Esophagus muscularis mucosa (tissue), 4 donors: ENCODE results near the gene DOCK4. TPM values are rescaled to one million over a fixed set of nuclear protein-coding genes. Genes with fewer than 3 reads are reported as not detected.

Source experiments
- DNase-seq: peaks from one replicate; pipeline ENCODE4 v3.0.0-alpha.2; 2017; ENCODE audit errors: extremely low spot score
- H3K27ac ChIP-seq, 4 donors: fragments of 200-600 bp; sonication (generic); replicated peaks in 1 of 4; 1 replicate in 3 of 4; 2 replicates in 1 of 4; pipeline ENCODE4 v1.5.1; 2016 to 2019; ENCODE audit warnings: mild to moderate bottlenecking in 1 of 4
- H3K27me3 ChIP-seq, 4 donors: fragments of 200-600 bp; sonication (generic); one replicate each; pipeline versions ENCODE4 v1.5.1 to v1.6.0; 2016 to 2019
- H3K36me3 ChIP-seq, 4 donors: fragments of 200-600 bp; sonication (generic); one replicate each; pipeline ENCODE4 v1.5.1; 2016 to 2019
- H3K4me1 ChIP-seq, 4 donors: fragments of 200-600 bp; sonication (generic); one replicate each; pipeline ENCODE4 v1.5.1; 2016 to 2019
- H3K4me3 ChIP-seq, 4 donors: fragments of 200-600 bp; sonication (generic); 1 replicate in 2 of 4; 2 replicates in 2 of 4; pipeline ENCODE4 v1.5.1; 2016 to 2019; ENCODE audit warnings: mild to moderate bottlenecking in 4 of 4, moderate library complexity in 1 of 4
- H3K9me3 ChIP-seq, 4 donors: fragments of 200-600 bp; sonication (generic); 1 replicate in 3 of 4; 2 replicates in 1 of 4; pipeline ENCODE4 v1.5.1; 2016 to 2019
- CTCF ChIP-seq, 3 experiments: fragments of 200-600 bp in 2 of 3; fragments of 450-650 bp in 1 of 3; sonication (generic) in 2 of 3; IDR thresholded peaks; one replicate each; pipeline ENCODE4 v1.5.1; 2017 to 2019; ENCODE audit warnings: antibody characterized with exemption in 3 of 3, mild to moderate bottlenecking in 2 of 3, moderate library complexity in 1 of 3
- EP300 ChIP-seq: sonication (generic); formaldehyde crosslinking; IDR thresholded peaks from one replicate; pipeline ENCODE4 v1.6.1; 2017; ENCODE audit warnings: antibody characterized with exemption
- POLR2A ChIP-seq: fragments of 450-650 bp; IDR thresholded peaks from one replicate; pipeline ENCODE4 v1.6.1; 2017; ENCODE audit warnings: antibody characterized with exemption, moderate library complexity, mild to moderate bottlenecking, low read depth
- POLR2AphosphoS5 ChIP-seq, 2 donors: sonication (generic); formaldehyde crosslinking; IDR thresholded peaks; one replicate each; pipeline ENCODE4 v1.6.1; 2017; ENCODE audit warnings: antibody characterized with exemption in 2 of 2
- WGBS: methylation state at CpG from one replicate; pipeline ENCODE4 v1.1.5; 2018; 5-methylcytosine and 5-hydroxymethylcytosine counted together
- intact Hi-C: fragments of 100-400 bp; cut with DNase I; formaldehyde crosslinking; loops from one replicate; pipeline ENCODE4 v1.15.1; 2023
- total RNA-seq, 4 donors: library from RNA; depleted of rRNA; stranded (reverse); fragments of >200 nt; gene quantifications; one replicate each; pipeline versions ENCODE4 v1.1.0 to v1.2.1, GENCODE V29; 2016

The DOCK4 gene
- total RNA-seq, 4 donors from 2014 or later = 14.0 to 25.3 (median 18.8) TPM

- intact Hi-C loops = no loop called here
Measured at GRCh38 chr7:111821046-111821445, 385.2 kb downstream of the DOCK4 start.

GRCh38 chr7:111820621-111821020, 385.6 kb downstream of the DOCK4 start:
- intact Hi-C loops = no loop called here
- no peak for DNase-seq
- no peaks in the 10 kb centered on the region for H3K27me3 ChIP-seq
- H3K4me3 ChIP-seq = no peak overlapping the region
- WGBS = 92% methylated on average over 2 of the region's 2 CpGs
- no peak for TF ChIP-seq EP300
- TF ChIP-seq POLR2A = no peak
- no peak for TF ChIP-seq POLR2AphosphoS5 (IDR thresholded peaks at IDR 0.05)
- no peak overlapping the region for H3K27ac ChIP-seq
- no peaks in the 10 kb centered on the region for H3K4me1 ChIP-seq
- peaks cover 0 to 27% (median 9%) of the 10 kb centered on the region in 4 donors for H3K36me3 ChIP-seq
- no peaks in the 10 kb centered on the region for H3K9me3 ChIP-seq

More at GRCh38 chr7:111821046-111821445, 385.2 kb downstream of the DOCK4 start:
- Histone ChIP-seq H3K4me1 (no peaks in the 10 kb centered on the region), H3K9me3 (no peaks in the 10 kb centered on the region), H3K27me3 (no peaks in the 10 kb centered on the region), H3K36me3 (peaks cover 0 to 27% (median 9%) of the 10 kb centered on the region in 4 donors), H3K4me3 (no peak overlapping the region), H3K27ac (no peak overlapping the region)
- DNase-seq = no peak
- WGBS = 94% methylated on average over 4 of the region's 4 CpGs
- TF ChIP-seq EP300 (no peak), CTCF (IDR thresholded peaks at IDR 0.05) (no peak), POLR2A (no peak), POLR2AphosphoS5 (IDR thresholded peaks at IDR 0.05) (no peak)

DNA sequence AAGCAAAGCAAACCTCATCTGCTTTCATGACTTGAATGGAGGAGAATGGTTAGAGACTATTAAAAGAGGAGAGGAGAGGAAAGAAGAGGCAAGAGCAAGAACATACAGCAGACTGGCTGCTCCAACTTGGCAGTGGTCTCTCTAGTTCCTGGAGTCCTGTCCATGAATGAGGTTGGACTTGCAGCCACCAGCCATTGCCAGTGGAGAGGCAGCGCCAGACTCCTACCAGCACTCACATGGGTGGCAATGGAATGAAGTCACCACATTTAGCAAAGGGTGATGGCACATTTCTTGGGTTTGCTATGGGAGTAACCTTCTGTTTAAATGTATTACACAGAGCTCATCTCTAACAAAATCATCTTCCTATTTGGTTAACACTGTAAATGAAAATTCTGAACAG, 386.1 kb downstream of the DOCK4 start:
- TF ChIP-seq POLR2AphosphoS5 (IDR thresholded peaks at IDR 0.05) (no peak), EP300 (no peak), CTCF (IDR thresholded peaks at IDR 0.05) (no peak), POLR2A (no peak)
- H3K36me3 ChIP-seq = peaks cover 0 to 27% (median 9%) of the 10 kb centered on the region in 4 donors

DNA sequence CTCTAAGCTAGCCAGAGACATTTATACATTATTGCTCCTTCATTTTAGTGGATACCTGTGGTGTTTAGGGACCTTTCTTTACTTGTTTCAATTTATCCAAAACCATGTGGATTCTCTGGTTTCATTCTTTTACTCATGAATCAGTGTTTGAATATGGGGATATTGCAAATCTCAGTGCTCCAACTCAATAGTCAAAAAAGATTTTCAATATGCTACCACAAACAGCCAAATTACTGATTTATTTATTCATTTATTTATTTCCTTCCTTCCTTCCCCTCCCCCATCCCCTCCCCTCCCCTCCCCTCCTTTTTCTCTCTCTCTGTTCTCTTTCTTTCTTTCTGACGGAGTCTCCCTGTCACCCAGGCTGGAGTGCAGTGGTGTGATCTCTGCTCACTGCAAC, 390.8 kb downstream of the DOCK4 start:
- 100% methylated on average over 1 of the region's 1 CpG for WGBS
- no peak for DNase-seq

More for the DNA sequence above, 386.1 kb downstream of the DOCK4 start:
- H3K4me3 ChIP-seq = no peak overlapping the region
- H3K4me1 ChIP-seq = no peaks in the 10 kb centered on the region
- no peaks in the 10 kb centered on the region for H3K9me3 ChIP-seq
- no peaks in the 10 kb centered on the region for H3K27me3 ChIP-seq
- 88% methylated on average over 1 of the region's 1 CpG for whole genome bisulfite sequencing
- intact Hi-C loops = no loop called here
- no peak for DNase-seq
- no peak overlapping the region for H3K27ac ChIP-seq

DNA sequence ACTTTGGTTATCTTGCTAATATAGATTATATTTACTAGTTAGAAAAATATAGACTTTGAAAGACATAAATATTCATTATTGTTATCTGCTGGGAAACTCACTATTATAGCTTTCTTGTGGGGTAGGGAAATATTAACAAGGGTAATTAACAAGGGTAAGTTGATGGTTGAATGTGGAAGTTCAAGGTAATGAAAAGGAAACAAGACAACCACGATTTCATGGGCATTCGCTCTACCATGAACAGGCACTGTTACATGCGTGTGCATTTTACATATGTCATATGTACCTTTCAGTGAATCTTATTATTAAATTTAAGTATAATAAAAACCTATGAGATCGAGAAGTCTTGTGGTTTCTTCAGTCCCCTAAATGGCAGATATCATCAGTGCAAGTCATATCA, 392.9 kb downstream of the DOCK4 start:
- no peak overlapping the region for H3K27ac ChIP-seq
- H3K36me3 ChIP-seq = peaks cover 0 to 31% (median 9%) of the 10 kb centered on the region in 4 donors
- no peaks in the 10 kb centered on the region for H3K4me1 ChIP-seq
- TF ChIP-seq CTCF (IDR thresholded peaks at IDR 0.05) (no peak), POLR2A (no peak), POLR2AphosphoS5 (IDR thresholded peaks at IDR 0.05) (no peak), EP300 (no peak)
- H3K4me3 ChIP-seq = no peak overlapping the region
- WGBS = 95% methylated on average over 4 of the region's 4 CpGs
- intact Hi-C loops = no loop called here
- no peaks in the 10 kb centered on the region for H3K9me3 ChIP-seq
- H3K27me3 ChIP-seq = no peaks in the 10 kb centered on the region
- no peak for DNase-seq

More for the DNA sequence above, 390.8 kb downstream of the DOCK4 start:
- peaks cover 0 to 16% (median 2%) of the 10 kb centered on the region in 4 donors for H3K36me3 ChIP-seq
- H3K9me3 ChIP-seq = no peaks in the 10 kb centered on the region
- no peak overlapping the region for H3K4me3 ChIP-seq
- intact Hi-C loops = no loop called here
- H3K27ac ChIP-seq = no peak overlapping the region
- H3K27me3 ChIP-seq = no peaks in the 10 kb centered on the region
- no peaks in the 10 kb centered on the region for H3K4me1 ChIP-seq
- TF ChIP-seq POLR2AphosphoS5 (IDR thresholded peaks at IDR 0.05) (no peak), CTCF (IDR thresholded peaks at IDR 0.05) (no peak), POLR2A (no peak), EP300 (no peak)
